GM21390 (cell line): ENCODE measurements around the gene CACNA2D1.

Experiments used
- ATAC-seq: cut with Tn5 transposase; IDR thresholded peaks from one replicate; pipeline ENCODE4 v1.9.1; 2021; ENCODE audit not compliant: unreplicated experiment

Gene CACNA2D1

GRCh38 chr7:82126576-82126975, 317.0 kb downstream of the CACNA2D1 start:
- ATAC-seq: no peak

GRCh38 chr7:82124445-82124844, 319.1 kb downstream of the CACNA2D1 start:
- no peak for ATAC-seq

- ATAC-seq: no peak
Measured at GRCh38 chr7:82122275-82122674, 321.3 kb downstream of the CACNA2D1 start.

- ATAC-seq: no peak
Measured at GRCh38 chr7:82114237-82114636, 329.3 kb downstream of the CACNA2D1 start.

- no peak for ATAC-seq
Measured at GRCh38 chr7:82110146-82110840, 333.3 kb downstream of the CACNA2D1 start.

- ATAC-seq: no peak
Measured at GRCh38 chr7:82109288-82109687, 334.3 kb downstream of the CACNA2D1 start.

GRCh38 chr7:82106201-82106600, 337.4 kb downstream of the CACNA2D1 start:
- ATAC-seq: no peak

GRCh38 chr7:82105463-82105862, 338.1 kb downstream of the CACNA2D1 start:
- no peak for ATAC-seq

- ATAC-seq: no peak
Measured at GRCh38 chr7:82098414-82098813, 345.2 kb downstream of the CACNA2D1 start.

GRCh38 chr7:82091126-82091684, 352.4 kb downstream of the CACNA2D1 start:
- no peak for ATAC-seq

GRCh38 chr7:82087099-82087498, 356.5 kb downstream of the CACNA2D1 start:
- no peak for ATAC-seq

- ATAC-seq: no peak
Measured at GRCh38 chr7:82085116-82085515, 358.5 kb downstream of the CACNA2D1 start.

- no peak for ATAC-seq
Measured at GRCh38 chr7:82081644-82082224, 361.8 kb downstream of the CACNA2D1 start.

- ATAC-seq: no peak
Measured at GRCh38 chr7:82080254-82080927, 363.2 kb downstream of the CACNA2D1 start.

GRCh38 chr7:82079527-82079926, 364.1 kb downstream of the CACNA2D1 start:
- ATAC-seq: no peak

GRCh38 chr7:82078807-82079206, 364.8 kb downstream of the CACNA2D1 start:
- ATAC-seq: no peak

GRCh38 chr7:82071468-82071867, 372.1 kb downstream of the CACNA2D1 start:
- ATAC-seq: no peak

GRCh38 chr7:82067628-82068264, 375.8 kb downstream of the CACNA2D1 start:
- ATAC-seq: no peak

- no peak for ATAC-seq
Measured at GRCh38 chr7:82057476-82057875, 386.1 kb downstream of the CACNA2D1 start.

GRCh38 chr7:82056282-82056681, 387.3 kb downstream of the CACNA2D1 start:
- no peak for ATAC-seq

GRCh38 chr7:82054544-82054943, 389.0 kb downstream of the CACNA2D1 start:
- ATAC-seq: no peak
